Lung (tissue), 12 donors: ENCODE data around the gene FAM47E. TPM values are rescaled to one million over a fixed set of nuclear protein-coding genes. Genes with fewer than 3 reads are reported as not detected.

Source experiments
- ATAC-seq: fragments of 200-7000 bp; cut with Tn5 transposase; one replicate; pipeline ENCODE4 v1.9.1; 2020; ENCODE audit warnings: moderate number of reproducible peaks; ENCODE audit not compliant: insufficient read depth, low FRiP score
- DNase-seq, 3 donors: peaks; one replicate each; pipeline ENCODE4 v3.0.0-alpha.2; 2013 to 2017
- H3K27ac ChIP-seq, 2 donors: one replicate each; pipeline ENCODE4 v1.5.1; 2013; ENCODE audit warnings: mild to moderate bottlenecking in 2 of 2, moderate library complexity in 2 of 2, control low read depth in 1 of 2, inconsistent platforms in 1 of 2, low read depth in 1 of 2, low read length in 1 of 2
- H3K27me3 ChIP-seq, 3 donors: one replicate each; pipeline ENCODE4 v1.5.1; 2013; ENCODE audit warnings: low read length in 2 of 3; ENCODE audit not compliant: control insufficient read depth in 3 of 3, insufficient read depth in 3 of 3
- H3K36me3 ChIP-seq, 4 donors: one replicate each; pipeline ENCODE4 v1.5.1; 2013; ENCODE audit warnings: low read length in 4 of 4, mild to moderate bottlenecking in 1 of 4, moderate library complexity in 1 of 4; ENCODE audit not compliant: control insufficient read depth in 4 of 4, insufficient read depth in 4 of 4
- H3K4me1 ChIP-seq, 5 donors: one replicate each; pipeline ENCODE4 v1.5.1; 2013; ENCODE audit warnings: low read length in 5 of 5, mild to moderate bottlenecking in 2 of 5, moderate library complexity in 1 of 5; ENCODE audit not compliant: control insufficient read depth in 5 of 5, insufficient read depth in 5 of 5
- H3K4me3 ChIP-seq: one replicate; pipeline ENCODE4 v1.5.1; 2013; ENCODE audit warnings: mild to moderate bottlenecking, control low read depth, moderate library complexity
- H3K9ac ChIP-seq, 2 donors: one replicate each; pipeline ENCODE4 v1.5.1; 2013; ENCODE audit warnings: low read length in 2 of 2, control low read depth in 1 of 2; ENCODE audit not compliant: insufficient read depth in 1 of 2
- H3K9me3 ChIP-seq, 4 donors: one replicate each; pipeline ENCODE4 v1.5.1; 2013; ENCODE audit warnings: low read length in 3 of 4, mild to moderate bottlenecking in 1 of 4, moderate library complexity in 1 of 4; ENCODE audit not compliant: control insufficient read depth in 4 of 4, insufficient read depth in 3 of 4
- WGBS, 2 donors: extraction: QIAGEN DNeasy Blood & Tissue Kit; methylation state at CpG; one replicate each; pipeline ENCODE4 v1.1.7; 2013; 5-methylcytosine and 5-hydroxymethylcytosine counted together
- polyA plus RNA-seq, 2 donors: library from polyadenylated mRNA; stranded (reverse); fragments of 200-250 nt; gene quantifications; one replicate each; pipeline ENCODE4 v1.2.1, GENCODE V29; 2013
- total RNA-seq, 2 donors: library from RNA; depleted of rRNA in 1 of 2; stranded (reverse); fragments of >200 nt in 1 of 2; gene quantifications; one replicate each; pipeline ENCODE4 v1.2.1, GENCODE V29; 2014 to 2021
- TF ChIP-seq, protein P1 (sequence below): IDR thresholded peaks from 2 replicates; pipeline ENCODE4 v1.5.1; 2012; ENCODE audit warnings: mild to moderate bottlenecking; ENCODE audit errors: control extremely low read depth, extremely low read depth
- donor health status: control.
- donor health status: control.
- donor health status: Bipolar disorder and iron deficiency.
- donor health status: healthy.
- donor health status: DM: yes; HTN: yes; CAD: no.

FAM47E gene
- total and polyA plus RNA-seq, 4 donors, result 4.4 to 10.7 (median 7.0) TPM

DNA sequence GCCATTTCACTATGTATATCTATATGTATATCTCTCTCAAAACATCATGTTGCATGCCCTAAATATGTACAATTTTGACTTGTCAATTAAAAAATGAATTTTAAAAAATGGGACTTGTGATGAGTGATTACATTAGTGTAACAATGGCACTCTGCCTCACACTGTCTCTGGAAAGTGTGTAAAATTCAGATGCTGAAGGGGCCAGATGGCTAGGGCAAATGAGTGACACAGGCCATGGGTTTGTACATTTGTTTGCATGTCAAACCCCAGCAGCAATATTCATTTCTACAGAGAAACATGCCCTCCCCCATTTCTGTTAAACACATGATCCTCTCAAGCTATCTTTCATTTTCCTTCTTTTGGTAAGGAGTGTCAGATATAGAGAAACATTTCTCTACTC is 46.0 kb upstream of the FAM47E start:
- no peaks in the 10 kb centered on the region for H3K36me3 ChIP-seq
- ATAC-seq, result no peak
- no peaks in the 10 kb centered on the region for H3K27me3 ChIP-seq
- H3K27ac ChIP-seq, result peak overlapping the region in 1 of 2 donors; percentile 67
- no peaks in the 10 kb centered on the region for H3K9me3 ChIP-seq
- no peak for DNase-seq
- TF ChIP-seq, protein P1, sequence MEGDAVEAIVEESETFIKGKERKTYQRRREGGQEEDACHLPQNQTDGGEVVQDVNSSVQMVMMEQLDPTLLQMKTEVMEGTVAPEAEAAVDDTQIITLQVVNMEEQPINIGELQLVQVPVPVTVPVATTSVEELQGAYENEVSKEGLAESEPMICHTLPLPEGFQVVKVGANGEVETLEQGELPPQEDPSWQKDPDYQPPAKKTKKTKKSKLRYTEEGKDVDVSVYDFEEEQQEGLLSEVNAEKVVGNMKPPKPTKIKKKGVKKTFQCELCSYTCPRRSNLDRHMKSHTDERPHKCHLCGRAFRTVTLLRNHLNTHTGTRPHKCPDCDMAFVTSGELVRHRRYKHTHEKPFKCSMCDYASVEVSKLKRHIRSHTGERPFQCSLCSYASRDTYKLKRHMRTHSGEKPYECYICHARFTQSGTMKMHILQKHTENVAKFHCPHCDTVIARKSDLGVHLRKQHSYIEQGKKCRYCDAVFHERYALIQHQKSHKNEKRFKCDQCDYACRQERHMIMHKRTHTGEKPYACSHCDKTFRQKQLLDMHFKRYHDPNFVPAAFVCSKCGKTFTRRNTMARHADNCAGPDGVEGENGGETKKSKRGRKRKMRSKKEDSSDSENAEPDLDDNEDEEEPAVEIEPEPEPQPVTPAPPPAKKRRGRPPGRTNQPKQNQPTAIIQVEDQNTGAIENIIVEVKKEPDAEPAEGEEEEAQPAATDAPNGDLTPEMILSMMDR, result no peak
- no peak overlapping the region for H3K4me3 ChIP-seq
- no peak overlapping the region for H3K9ac ChIP-seq
- peaks cover 17 to 53% (median 36%) of the 10 kb centered on the region in 5 donors for H3K4me1 ChIP-seq

DNA sequence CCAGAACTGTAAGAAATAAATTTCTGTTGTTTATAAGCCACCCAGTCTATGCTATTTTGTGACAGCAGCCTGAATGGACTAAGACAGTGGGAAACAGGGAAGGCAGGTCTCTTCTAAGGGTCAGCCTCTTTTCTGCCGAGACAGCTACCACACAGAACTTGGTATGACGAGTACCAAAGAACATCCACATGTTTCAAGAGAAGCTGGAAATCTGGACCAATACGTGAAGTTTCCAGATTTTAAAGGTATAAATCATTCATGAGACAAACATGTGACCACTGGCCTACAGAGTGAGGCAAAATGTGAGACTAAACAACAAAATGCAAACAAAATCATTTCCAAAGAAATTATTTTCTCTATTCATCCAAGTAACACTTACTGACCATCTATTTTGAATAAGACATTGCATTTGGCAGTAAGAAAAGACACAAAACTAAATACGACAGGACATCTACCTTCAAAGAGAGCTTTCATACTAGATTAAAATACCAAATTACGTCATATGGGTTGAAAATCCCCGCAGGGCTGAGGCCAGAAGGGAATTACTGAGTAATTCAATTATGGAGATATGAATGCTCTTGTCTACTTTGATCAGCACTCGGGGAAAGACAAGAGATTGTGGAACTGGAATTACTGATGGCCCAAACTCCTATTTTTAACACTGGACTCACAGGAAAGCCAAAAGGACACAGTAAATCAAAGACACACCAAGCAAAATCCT is 45.1 kb upstream of the FAM47E start:
- Histone ChIP-seq H3K27ac (peak overlapping the region; percentile 52 to 67), H3K27me3 (no peaks in the 10 kb centered on the region), H3K9me3 (no peaks in the 10 kb centered on the region), H3K4me3 (no peak overlapping the region), H3K9ac (peak overlapping the region in 1 of 2 donors; percentile 24), H3K36me3 (no peaks in the 10 kb centered on the region), H3K4me1 (peaks cover 17 to 53% (median 32%) of the 10 kb centered on the region in 5 donors)
- DNase-seq (no peak), ATAC-seq (no peak)
- 65 to 81% methylated on average over 7 of the region's 7 CpGs for WGBS, 2 donors
- TF ChIP-seq, protein P1, result no peak

DNA sequence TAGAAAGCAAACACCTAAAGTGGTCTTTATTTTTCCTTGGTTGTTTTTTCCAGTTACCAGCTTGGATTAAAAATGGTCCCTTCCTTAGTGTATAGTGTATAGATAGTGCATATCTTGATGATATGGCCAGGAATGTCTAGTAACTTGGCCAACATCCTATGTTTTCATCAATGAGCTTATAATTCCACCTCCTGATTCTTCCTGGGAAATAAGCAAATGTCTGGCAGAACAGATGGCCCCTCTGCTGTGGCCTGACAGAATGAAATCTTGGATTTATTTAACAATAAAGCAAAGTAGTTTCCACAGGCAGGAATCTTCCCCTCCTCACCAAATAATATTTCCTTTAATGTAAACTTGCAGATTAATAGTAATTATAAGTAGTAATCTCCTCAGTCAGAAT is 44.0 kb upstream of the FAM47E start:
- Histone ChIP-seq H3K4me3 (no peak overlapping the region), H3K36me3 (no peaks in the 10 kb centered on the region), H3K27me3 (no peaks in the 10 kb centered on the region), H3K27ac (no peak overlapping the region), H3K9me3 (no peaks in the 10 kb centered on the region), H3K4me1 (peaks cover 17 to 64% (median 41%) of the 10 kb centered on the region in 5 donors), H3K9ac (no peak overlapping the region)
- no peak for ATAC-seq
- TF ChIP-seq, protein P1, result no peak
- DNase-seq, result no peak
